Natural killer cell (primary cell): ENCODE results near the gene IPO7. TPM values are rescaled to one million over a fixed set of nuclear protein-coding genes. Genes with fewer than 3 reads are reported as not detected.

Experiments
- ATAC-seq, 3 donors: fragments of 150-1000 bp in 2 of 3; fragments of 200-7000 bp in 1 of 3; cut with Tn5 transposase; 1 replicate in 1 of 3; 2 replicates in 2 of 3; pipeline ENCODE4 v1.10.0; 2021; ENCODE audit warnings: mild to moderate bottlenecking in 2 of 3, moderate library complexity in 2 of 3
- DNase-seq, 2 donors: peaks; one replicate each; pipeline versions ENCODE4 v3.0.0 to v3.0.0-alpha.2; 2013 to 2021; ENCODE audit warnings: mixed read lengths in 1 of 2
- H3K27ac ChIP-seq: one replicate; pipeline ENCODE4 v1.5.1; 2013; ENCODE audit warnings: mild to moderate bottlenecking, low read length
- H3K27me3 ChIP-seq: one replicate; pipeline ENCODE4 v1.6.1; 2013; ENCODE audit warnings: low read length; ENCODE audit not compliant: control insufficient read depth, insufficient read depth
- H3K36me3 ChIP-seq: one replicate; pipeline ENCODE4 v1.6.1; 2013; ENCODE audit warnings: low read length; ENCODE audit not compliant: control insufficient read depth, insufficient read depth
- H3K4me1 ChIP-seq: one replicate; pipeline ENCODE4 v1.6.1; 2013; ENCODE audit warnings: low read length; ENCODE audit not compliant: control insufficient read depth, insufficient read depth
- H3K4me3 ChIP-seq: one replicate; pipeline ENCODE4 v1.5.1; 2013; ENCODE audit warnings: low read length
- H3K9me3 ChIP-seq: one replicate; pipeline ENCODE4 v1.6.1; 2013; ENCODE audit warnings: low read length; ENCODE audit not compliant: control insufficient read depth, insufficient read depth
- H3K27ac Mint-ChIP-seq, 2 donors: one replicate each; pipeline ENCODE4 v1.8.0; 2022; ENCODE audit warnings: mild to moderate bottlenecking in 2 of 2, mixed read lengths in 2 of 2, moderate library complexity in 1 of 2
- H3K27me3 Mint-ChIP-seq, 2 donors: one replicate each; pipeline ENCODE4 v1.8.0; 2022; ENCODE audit warnings: low read depth in 2 of 2, mixed read lengths in 2 of 2
- H3K36me3 Mint-ChIP-seq: one replicate; pipeline ENCODE4 v1.8.0; 2022; ENCODE audit warnings: mixed read lengths
- H3K4me1 Mint-ChIP-seq, 2 donors: one replicate each; pipeline ENCODE4 v1.8.0; 2022; ENCODE audit warnings: mixed read lengths in 2 of 2
- H3K4me3 Mint-ChIP-seq: one replicate; pipeline ENCODE4 v1.8.0; 2022; ENCODE audit warnings: mild to moderate bottlenecking, moderate library complexity, mixed read lengths
- H3K9me3 Mint-ChIP-seq, 2 donors: one replicate each; pipeline ENCODE4 v1.8.0; 2022; ENCODE audit warnings: mixed read lengths in 2 of 2
- WGBS: methylation state at CpG from one replicate; pipeline ENCODE4 v1.1.7; 2013; ENCODE audit warnings: missing lambda C conversion rate; ENCODE audit not compliant: insufficient coverage; 5-methylcytosine and 5-hydroxymethylcytosine counted together
- intact Hi-C: fragments of 100-400 bp; cut with micrococcal nuclease; formaldehyde crosslinking; loops from one replicate; pipeline ENCODE4 v1.14.2; 2022
- total RNA-seq, 4 donors: library from RNA; stranded (reverse); fragments of 120-200 nt in 1 of 4; gene quantifications; one replicate each; pipeline versions ENCODE4 v1.2.3 to v1.2.4, GENCODE V29; 2013 to 2022
- TF ChIP-seq, protein P1 (sequence below): fragments of 200-600 bp; IDR thresholded peaks from one replicate; pipeline ENCODE4 v1.8.0; 2022; ENCODE audit warnings: antibody characterized with exemption

The IPO7 gene
- 10 to 100 TPM; 47.2 to 62.3 (median 58.0) TPM for total RNA-seq
- total RNA-seq (2013) = 68.4 TPM

DNA sequence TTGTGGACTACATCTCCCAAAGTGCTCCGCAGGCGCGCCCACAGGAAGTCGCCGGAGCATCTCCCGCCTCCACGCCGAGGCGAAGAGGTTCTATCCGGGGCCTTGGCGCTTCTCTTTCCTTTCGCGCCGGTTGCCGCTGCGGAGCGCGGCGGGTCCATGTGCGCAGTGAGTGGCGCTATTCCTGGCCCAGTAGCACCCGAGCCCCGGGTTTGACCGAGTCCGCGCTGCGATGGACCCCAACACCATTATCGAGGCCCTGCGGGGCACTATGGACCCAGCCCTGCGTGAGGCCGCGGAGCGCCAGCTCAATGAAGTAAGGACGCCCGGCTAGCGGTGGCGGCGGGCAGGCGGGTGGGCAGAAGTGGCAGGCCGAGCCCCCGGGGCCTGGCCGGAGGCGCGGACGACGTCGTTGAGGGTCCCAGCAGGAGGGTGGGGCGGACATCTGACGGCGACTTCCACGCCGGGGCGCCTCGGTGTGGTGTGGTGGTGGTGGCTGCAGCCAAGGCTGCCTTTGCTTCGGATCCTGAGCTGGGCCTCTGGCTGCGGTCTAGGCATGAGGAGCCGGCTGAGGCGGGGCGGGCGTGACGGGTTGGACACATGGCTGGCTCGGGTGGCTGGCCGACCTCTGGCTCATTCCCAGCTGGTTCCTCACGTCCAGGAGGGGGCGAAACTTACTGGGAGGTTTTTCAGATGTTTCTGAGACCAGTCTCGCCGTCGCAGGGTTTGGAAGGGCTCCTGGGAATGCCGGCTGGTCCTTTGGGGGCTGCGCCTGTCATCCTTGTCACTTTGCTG, at the start of gene IPO7:
Gene IPO7 (plus strand): TSS at position 118 of the 792 bp plus-strand sequence. CDS start 112 bp downstream, at position 230.
- intact Hi-C loops = loop anchor here (1.0 kb wide), 3 partner anchors 20 to 76 kb away; partner anchors contain the start of gene TMEM41B
- TF ChIP-seq, protein P1, sequence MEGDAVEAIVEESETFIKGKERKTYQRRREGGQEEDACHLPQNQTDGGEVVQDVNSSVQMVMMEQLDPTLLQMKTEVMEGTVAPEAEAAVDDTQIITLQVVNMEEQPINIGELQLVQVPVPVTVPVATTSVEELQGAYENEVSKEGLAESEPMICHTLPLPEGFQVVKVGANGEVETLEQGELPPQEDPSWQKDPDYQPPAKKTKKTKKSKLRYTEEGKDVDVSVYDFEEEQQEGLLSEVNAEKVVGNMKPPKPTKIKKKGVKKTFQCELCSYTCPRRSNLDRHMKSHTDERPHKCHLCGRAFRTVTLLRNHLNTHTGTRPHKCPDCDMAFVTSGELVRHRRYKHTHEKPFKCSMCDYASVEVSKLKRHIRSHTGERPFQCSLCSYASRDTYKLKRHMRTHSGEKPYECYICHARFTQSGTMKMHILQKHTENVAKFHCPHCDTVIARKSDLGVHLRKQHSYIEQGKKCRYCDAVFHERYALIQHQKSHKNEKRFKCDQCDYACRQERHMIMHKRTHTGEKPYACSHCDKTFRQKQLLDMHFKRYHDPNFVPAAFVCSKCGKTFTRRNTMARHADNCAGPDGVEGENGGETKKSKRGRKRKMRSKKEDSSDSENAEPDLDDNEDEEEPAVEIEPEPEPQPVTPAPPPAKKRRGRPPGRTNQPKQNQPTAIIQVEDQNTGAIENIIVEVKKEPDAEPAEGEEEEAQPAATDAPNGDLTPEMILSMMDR = no peak
- Histone ChIP-seq H3K9me3 (no peaks in the 10 kb centered on the region), H3K4me3 (peak within 1 kb of the TSS; percentile 74), H3K36me3 (peaks cover 1% of the 10 kb centered on the region), H3K27ac (peak within 1 kb of the TSS; percentile 68), H3K27me3 (no peaks in the 10 kb centered on the region), H3K4me1 (peaks cover 12% of the 10 kb centered on the region)
- ATAC-seq (peak; percentile 97 to 98 (median 97)), DNase-seq (peak; percentile 77 to 92)
- Mint-ChIP-seq H3K4me1 (peaks cover 33 to 35% of the 10 kb centered on the region in 2 donors), H3K27ac (peak within 1 kb of the TSS; percentile 91 to 96), H3K36me3 (no peaks in the 10 kb centered on the region), H3K27me3 (no peaks in the 10 kb centered on the region), H3K9me3 (no peaks in the 10 kb centered on the region), H3K4me3 (peak within 1 kb of the TSS; percentile 95)
- WGBS = under 1% methylated on average over 70 of the region's 70 CpGs

DNA sequence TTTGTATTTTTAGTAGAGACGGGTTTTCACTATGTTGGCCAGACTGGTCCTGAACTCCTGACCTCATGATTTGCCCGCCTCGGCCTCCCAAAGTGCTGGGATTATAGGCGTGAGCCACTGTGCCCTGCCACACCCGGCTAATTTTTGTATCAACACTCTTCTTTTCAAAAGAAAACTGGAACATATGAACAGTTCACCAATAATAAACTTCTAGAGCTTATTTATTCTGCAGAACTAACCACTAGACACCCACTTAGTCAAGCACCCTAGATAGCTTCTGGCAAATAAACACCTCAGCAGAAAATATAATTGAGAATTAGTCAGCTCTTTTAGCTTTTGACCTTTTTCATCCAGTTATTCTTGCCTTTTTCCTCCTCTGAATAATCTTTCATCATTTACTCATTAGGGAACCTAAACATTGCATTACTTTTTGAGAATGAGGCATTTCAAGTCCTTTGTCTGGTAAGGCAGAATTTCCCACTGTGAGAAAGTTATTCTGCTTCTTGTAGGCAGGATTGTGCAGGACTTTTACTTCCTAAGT, 42.7 kb upstream of the IPO7 start:
- Histone ChIP-seq H3K4me3 (no peak overlapping the region), H3K36me3 (no peaks in the 10 kb centered on the region), H3K27ac (no peak overlapping the region), H3K4me1 (no peaks in the 10 kb centered on the region), H3K27me3 (no peaks in the 10 kb centered on the region), H3K9me3 (no peaks in the 10 kb centered on the region)
- 91% methylated on average over 5 of the region's 5 CpGs for WGBS
- TF ChIP-seq, protein P1 = no peak
- no peaks in the 10 kb centered on the region for H3K4me1 Mint-ChIP-seq
- intact Hi-C loops = no loop called here
- H3K27me3 Mint-ChIP-seq = peaks cover 0 to 2% of the 10 kb centered on the region in 2 donors
- no peak overlapping the region for H3K27ac Mint-ChIP-seq
- ATAC-seq (no peak), DNase-seq (no peak)
- no peak overlapping the region for H3K4me3 Mint-ChIP-seq
- H3K36me3 Mint-ChIP-seq = no peaks in the 10 kb centered on the region
- no peaks in the 10 kb centered on the region for H3K9me3 Mint-ChIP-seq

DNA sequence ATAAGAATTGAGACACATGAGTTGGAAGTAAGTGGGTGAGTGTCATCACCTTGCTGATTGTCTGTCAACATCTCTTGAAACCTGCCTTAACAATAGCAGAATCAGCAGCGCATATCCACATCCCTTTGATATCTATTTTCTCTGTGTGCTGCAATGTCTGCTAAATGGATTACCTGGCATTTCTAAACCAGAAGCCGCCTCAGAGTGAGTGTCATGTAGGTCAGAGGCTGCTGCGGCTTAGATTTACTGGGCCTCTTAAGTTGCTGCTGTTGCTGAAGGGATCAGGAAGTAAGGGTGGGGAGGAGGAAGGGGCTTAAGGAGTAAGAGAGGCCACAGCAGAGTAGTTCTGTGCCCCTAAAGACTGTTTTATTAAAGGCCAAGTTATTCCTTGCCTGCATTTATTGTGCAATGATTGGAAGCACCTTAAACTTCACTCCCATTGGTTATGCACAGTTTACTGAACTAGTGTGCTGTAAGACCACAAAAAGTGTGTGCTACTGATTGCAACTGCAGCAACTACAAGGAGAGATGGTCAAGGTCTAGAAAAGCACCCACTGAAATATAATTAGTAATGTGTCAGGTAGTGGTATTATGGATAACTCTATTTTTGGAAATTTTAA, 40.3 kb upstream of the IPO7 start:
- Mint-ChIP-seq H3K4me1 (peaks cover 13 to 18% of the 10 kb centered on the region in 2 donors), H3K36me3 (no peaks in the 10 kb centered on the region), H3K27ac (no peak overlapping the region), H3K27me3 (peaks cover 9 to 14% of the 10 kb centered on the region in 2 donors), H3K9me3 (no peaks in the 10 kb centered on the region), H3K4me3 (no peak overlapping the region)
- no peak for ATAC-seq
- intact Hi-C loops = no loop called here
- no peak overlapping the region for H3K4me3 ChIP-seq
- no peaks in the 10 kb centered on the region for H3K36me3 ChIP-seq
- no peaks in the 10 kb centered on the region for H3K4me1 ChIP-seq
- no peak overlapping the region for H3K27ac ChIP-seq
- TF ChIP-seq, protein P1 = no peak
- peak in 1 of 2 donors; percentile 9 for DNase-seq
- WGBS = 20% methylated on average over 2 of the region's 3 CpGs
- H3K9me3 ChIP-seq = no peaks in the 10 kb centered on the region
- H3K27me3 ChIP-seq = no peaks in the 10 kb centered on the region
